Dermis blood vessel endothelial cell (primary cell): ENCODE data around the gene BATF3. TPM values are rescaled to one million over a fixed set of nuclear protein-coding genes. Genes with fewer than 3 reads are reported as not detected.
A peak's percentile ranks its signal among the peaks of the same experiment; 100 is the strongest.
"Not testable (repeated sequence)": the region's sequence is repeated elsewhere in the genome, so short reads cannot be mapped to it uniquely, and the experiment has no call there.

Experiments
- DNase-seq: peaks from one replicate; pipeline ENCODE4 v3.0.0; 2010
- total RNA-seq: library from RNA; depleted of rRNA; stranded (reverse); fragments of >200 nt; gene quantifications from 2 replicates; pipeline ENCODE4 v1.2.3, GENCODE V29; 2014

Gene BATF3
- total RNA-seq, 1 donor from 2014 or later: 2.4 TPM

GRCh38 chr1:212656730-212657129 lies 42.9 kb downstream of the BATF3 start:
- DNase-seq: no peak

- DNase-seq: no peak
Measured at GRCh38 chr1:212655668-212656440, 43.8 kb downstream of the BATF3 start.

GRCh38 chr1:212652609-212653008 lies 47.0 kb downstream of the BATF3 start:
- no peak for DNase-seq

GRCh38 chr1:212651977-212652376 lies 47.7 kb downstream of the BATF3 start:
- DNase-seq: no peak

- peak; percentile 50 for DNase-seq
Measured at GRCh38 chr1:212651521-212651920, 48.1 kb downstream of the BATF3 start.

- no peak for DNase-seq
Measured at GRCh38 chr1:212650228-212650627, 49.4 kb downstream of the BATF3 start.

- no peak for DNase-seq
Measured at GRCh38 chr1:212649020-212649419, 50.6 kb downstream of the BATF3 start.

- DNase-seq: no peak
Measured at GRCh38 chr1:212648431-212648830, 51.2 kb downstream of the BATF3 start.

- no peak for DNase-seq
Measured at GRCh38 chr1:212647004-212647403, 52.6 kb downstream of the BATF3 start.

- no peak for DNase-seq
Measured at GRCh38 chr1:212646588-212646987, 53.1 kb downstream of the BATF3 start.

GRCh38 chr1:212645546-212646543 lies 53.8 kb downstream of the BATF3 start:
- DNase-seq: no peak

GRCh38 chr1:212644866-212645545 lies 54.6 kb downstream of the BATF3 start:
- no peak for DNase-seq

GRCh38 chr1:212643877-212644276 lies 55.8 kb downstream of the BATF3 start:
- DNase-seq: no peak

- DNase-seq: no peak
Measured at GRCh38 chr1:212641956-212642355, 57.7 kb downstream of the BATF3 start.

GRCh38 chr1:212640223-212640878 lies 59.3 kb downstream of the BATF3 start:
- no peak for DNase-seq

GRCh38 chr1:212639524-212639923 lies 60.1 kb downstream of the BATF3 start:
- not testable (repeated sequence) for DNase-seq

- DNase-seq: no peak
Measured at GRCh38 chr1:212638492-212639151, 61.0 kb downstream of the BATF3 start.

- DNase-seq: no peak
Measured at GRCh38 chr1:212637902-212638301, 61.7 kb downstream of the BATF3 start.
